HL-60 (cell line): ENCODE results near the gene SLC3A2.
A peak's percentile ranks its signal among the peaks of the same experiment; 100 is the strongest.

ENCODE experiments used
- DNase-seq, 2 experiments: peaks; one replicate each; pipeline ENCODE4 v3.0.0-alpha.2; 2010 to 2020; ENCODE audit warnings: low read depth in 1 of 2, low spot score in 1 of 2
- H3K27ac ChIP-seq: fragments of 250-450 bp; sonication (Bioruptor Pico); replicated peaks from 2 replicates; pipeline ENCODE4 v1.5.1; 2020; ENCODE audit warnings: mild to moderate bottlenecking, moderate library complexity
- H3K27me3 ChIP-seq: fragments of 250-450 bp; sonication (Bioruptor Pico); 2 replicates; pipeline ENCODE4 v1.5.1; 2021; ENCODE audit warnings: mild to moderate bottlenecking, moderate library complexity; ENCODE audit not compliant: insufficient read depth, poor library complexity, severe bottlenecking
- H3K4me3 ChIP-seq: replicated peaks from 2 replicates; pipeline ENCODE4 v1.5.1; 2011; ENCODE audit warnings: mild to moderate bottlenecking, control low read depth, low read length; ENCODE audit not compliant: insufficient read depth
- GABPA ChIP-seq: IDR thresholded peaks from 2 replicates; pipeline ENCODE4 v1.6.1; 2012; ENCODE audit warnings: low read depth
- POLR2AphosphoS5 ChIP-seq: IDR thresholded peaks from 2 replicates; pipeline ENCODE4 v1.6.1; 2012; ENCODE audit warnings: low read depth
- SPI1 ChIP-seq: IDR thresholded peaks from 2 replicates; pipeline ENCODE4 v1.6.1; 2012; ENCODE audit warnings: low read depth, mild to moderate bottlenecking, borderline replicate concordance
- TF ChIP-seq, protein P1 (sequence below): IDR thresholded peaks from one replicate; pipeline ENCODE4 v1.5.1; 2011; ENCODE audit warnings: low read length, control low read depth, inconsistent platforms; ENCODE audit not compliant: insufficient read depth
- TF ChIP-seq, protein P2 (sequence below): IDR thresholded peaks from 2 replicates; pipeline ENCODE4 v1.6.1; 2012; ENCODE audit warnings: low read depth; ENCODE audit not compliant: insufficient replicate concordance

SLC3A2 gene

DNA sequence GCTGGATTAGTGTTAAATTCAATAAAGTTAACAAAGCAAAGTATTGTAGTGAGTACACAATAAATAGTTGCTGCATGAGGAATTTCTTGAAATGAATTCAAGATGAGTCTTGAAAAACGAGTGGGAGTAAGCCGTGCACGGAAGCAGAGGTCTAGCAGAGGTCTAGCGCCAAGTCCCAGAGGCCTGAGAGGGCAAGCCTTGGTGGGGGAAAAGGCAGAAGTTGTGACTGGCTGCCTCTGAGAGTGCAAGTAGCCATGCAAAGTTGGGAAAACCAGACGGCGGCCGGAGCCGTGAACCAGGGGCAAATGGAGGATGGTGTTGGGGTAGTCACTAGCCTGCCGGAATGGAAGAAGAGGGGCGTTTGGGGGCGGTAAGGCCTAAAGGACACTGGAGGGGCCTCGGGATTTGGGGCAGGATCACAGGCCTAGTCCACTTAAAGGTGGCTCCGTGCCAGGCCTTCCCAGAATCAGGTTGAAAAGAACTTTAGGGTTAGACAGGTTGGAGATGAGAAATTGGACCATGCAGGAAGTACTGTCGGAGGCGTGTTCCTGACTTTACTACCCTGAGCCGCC is 379 bp upstream of the SLC3A2 start:
- Histone ChIP-seq H3K4me3 (peak overlapping the region; percentile 51), H3K27me3 (no peaks in the 10 kb centered on the region), H3K27ac (peak overlapping the region; percentile 98)
- TF ChIP-seq POLR2AphosphoS5 = no peak
- TF ChIP-seq, protein P1, sequence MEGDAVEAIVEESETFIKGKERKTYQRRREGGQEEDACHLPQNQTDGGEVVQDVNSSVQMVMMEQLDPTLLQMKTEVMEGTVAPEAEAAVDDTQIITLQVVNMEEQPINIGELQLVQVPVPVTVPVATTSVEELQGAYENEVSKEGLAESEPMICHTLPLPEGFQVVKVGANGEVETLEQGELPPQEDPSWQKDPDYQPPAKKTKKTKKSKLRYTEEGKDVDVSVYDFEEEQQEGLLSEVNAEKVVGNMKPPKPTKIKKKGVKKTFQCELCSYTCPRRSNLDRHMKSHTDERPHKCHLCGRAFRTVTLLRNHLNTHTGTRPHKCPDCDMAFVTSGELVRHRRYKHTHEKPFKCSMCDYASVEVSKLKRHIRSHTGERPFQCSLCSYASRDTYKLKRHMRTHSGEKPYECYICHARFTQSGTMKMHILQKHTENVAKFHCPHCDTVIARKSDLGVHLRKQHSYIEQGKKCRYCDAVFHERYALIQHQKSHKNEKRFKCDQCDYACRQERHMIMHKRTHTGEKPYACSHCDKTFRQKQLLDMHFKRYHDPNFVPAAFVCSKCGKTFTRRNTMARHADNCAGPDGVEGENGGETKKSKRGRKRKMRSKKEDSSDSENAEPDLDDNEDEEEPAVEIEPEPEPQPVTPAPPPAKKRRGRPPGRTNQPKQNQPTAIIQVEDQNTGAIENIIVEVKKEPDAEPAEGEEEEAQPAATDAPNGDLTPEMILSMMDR = no peak
- TF ChIP-seq, protein P2, sequence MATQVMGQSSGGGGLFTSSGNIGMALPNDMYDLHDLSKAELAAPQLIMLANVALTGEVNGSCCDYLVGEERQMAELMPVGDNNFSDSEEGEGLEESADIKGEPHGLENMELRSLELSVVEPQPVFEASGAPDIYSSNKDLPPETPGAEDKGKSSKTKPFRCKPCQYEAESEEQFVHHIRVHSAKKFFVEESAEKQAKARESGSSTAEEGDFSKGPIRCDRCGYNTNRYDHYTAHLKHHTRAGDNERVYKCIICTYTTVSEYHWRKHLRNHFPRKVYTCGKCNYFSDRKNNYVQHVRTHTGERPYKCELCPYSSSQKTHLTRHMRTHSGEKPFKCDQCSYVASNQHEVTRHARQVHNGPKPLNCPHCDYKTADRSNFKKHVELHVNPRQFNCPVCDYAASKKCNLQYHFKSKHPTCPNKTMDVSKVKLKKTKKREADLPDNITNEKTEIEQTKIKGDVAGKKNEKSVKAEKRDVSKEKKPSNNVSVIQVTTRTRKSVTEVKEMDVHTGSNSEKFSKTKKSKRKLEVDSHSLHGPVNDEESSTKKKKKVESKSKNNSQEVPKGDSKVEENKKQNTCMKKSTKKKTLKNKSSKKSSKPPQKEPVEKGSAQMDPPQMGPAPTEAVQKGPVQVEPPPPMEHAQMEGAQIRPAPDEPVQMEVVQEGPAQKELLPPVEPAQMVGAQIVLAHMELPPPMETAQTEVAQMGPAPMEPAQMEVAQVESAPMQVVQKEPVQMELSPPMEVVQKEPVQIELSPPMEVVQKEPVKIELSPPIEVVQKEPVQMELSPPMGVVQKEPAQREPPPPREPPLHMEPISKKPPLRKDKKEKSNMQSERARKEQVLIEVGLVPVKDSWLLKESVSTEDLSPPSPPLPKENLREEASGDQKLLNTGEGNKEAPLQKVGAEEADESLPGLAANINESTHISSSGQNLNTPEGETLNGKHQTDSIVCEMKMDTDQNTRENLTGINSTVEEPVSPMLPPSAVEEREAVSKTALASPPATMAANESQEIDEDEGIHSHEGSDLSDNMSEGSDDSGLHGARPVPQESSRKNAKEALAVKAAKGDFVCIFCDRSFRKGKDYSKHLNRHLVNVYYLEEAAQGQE = no peak
- TF ChIP-seq GABPA = no peak
- no peak for TF ChIP-seq SPI1
- DNase-seq = peak in 1 of 2 experiments; percentile 73

DNA sequence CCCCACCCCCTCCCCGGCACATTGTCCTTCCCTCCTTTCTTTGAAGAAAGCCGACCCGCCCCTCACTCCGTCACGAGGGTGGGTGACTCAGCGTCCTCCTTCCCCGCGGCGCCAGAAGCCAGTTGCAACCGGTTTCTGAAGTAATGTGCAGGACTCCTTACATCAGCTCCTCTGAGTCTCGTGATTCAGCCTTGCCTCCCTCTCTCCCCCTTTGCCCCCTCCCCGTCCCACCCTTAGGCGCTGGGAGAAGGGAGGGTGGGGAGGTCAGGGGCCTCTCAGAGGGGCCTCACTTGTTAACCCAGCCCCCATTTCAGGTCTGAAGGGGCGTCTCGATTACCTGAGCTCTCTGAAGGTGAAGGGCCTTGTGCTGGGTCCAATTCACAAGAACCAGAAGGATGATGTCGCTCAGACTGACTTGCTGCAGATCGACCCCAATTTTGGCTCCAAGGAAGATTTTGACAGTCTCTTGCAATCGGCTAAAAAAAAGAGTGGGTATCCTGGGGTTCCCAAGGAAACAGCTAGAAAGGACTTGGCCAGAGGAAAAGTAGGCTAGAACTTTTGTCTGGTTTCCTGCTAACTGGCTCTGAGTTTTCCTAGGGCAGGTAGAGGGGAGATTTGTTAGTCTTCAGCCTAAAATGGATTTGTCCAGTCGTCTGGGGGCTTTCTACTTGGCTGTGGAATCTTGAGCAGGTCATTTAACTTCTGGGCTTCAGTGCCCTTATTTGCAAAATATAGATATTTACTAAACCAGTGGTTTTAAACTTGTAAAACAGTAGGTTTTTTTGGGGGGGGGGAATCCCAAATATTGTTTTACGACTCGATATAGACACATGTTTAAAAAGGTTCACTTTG is 1.1 kb downstream of the SLC3A2 start:
- no peaks in the 10 kb centered on the region for H3K27me3 ChIP-seq
- DNase-seq = peak; percentile 91 to 98
- H3K27ac ChIP-seq = peak overlapping the region; percentile 98
- TF ChIP-seq GABPA (no peak), POLR2AphosphoS5 (no peak), SPI1 (no peak)
- TF ChIP-seq, protein P2 = no peak
- TF ChIP-seq, protein P1 = no peak
- peak overlapping the region; percentile 51 for H3K4me3 ChIP-seq

GRCh38 chr11:62882431-62882749 is 1.7 kb downstream of the SLC3A2 start:
- Histone ChIP-seq H3K4me3 (peak overlapping the region; percentile 51), H3K27ac (peak overlapping the region; percentile 98), H3K27me3 (no peaks in the 10 kb centered on the region)
- TF ChIP-seq, protein P2 = no peak
- TF ChIP-seq POLR2AphosphoS5 (no peak), SPI1 (no peak), GABPA (no peak)
- TF ChIP-seq, protein P1 = no peak
- DNase-seq = no peak
